A204.1 (cell line): ENCODE measurements around the gene TRPC1.
"Not testable (repeated sequence)": the region's sequence is repeated elsewhere in the genome, so short reads cannot be mapped to it uniquely, and the experiment has no call there.

ENCODE experiments used
- FAIRE-seq: peaks from 2 replicates; lab custom pipeline; 2012; peaks lifted over from hg19 to GRCh38; lab: Jason Lieb, UNC

Gene TRPC1

DNA sequence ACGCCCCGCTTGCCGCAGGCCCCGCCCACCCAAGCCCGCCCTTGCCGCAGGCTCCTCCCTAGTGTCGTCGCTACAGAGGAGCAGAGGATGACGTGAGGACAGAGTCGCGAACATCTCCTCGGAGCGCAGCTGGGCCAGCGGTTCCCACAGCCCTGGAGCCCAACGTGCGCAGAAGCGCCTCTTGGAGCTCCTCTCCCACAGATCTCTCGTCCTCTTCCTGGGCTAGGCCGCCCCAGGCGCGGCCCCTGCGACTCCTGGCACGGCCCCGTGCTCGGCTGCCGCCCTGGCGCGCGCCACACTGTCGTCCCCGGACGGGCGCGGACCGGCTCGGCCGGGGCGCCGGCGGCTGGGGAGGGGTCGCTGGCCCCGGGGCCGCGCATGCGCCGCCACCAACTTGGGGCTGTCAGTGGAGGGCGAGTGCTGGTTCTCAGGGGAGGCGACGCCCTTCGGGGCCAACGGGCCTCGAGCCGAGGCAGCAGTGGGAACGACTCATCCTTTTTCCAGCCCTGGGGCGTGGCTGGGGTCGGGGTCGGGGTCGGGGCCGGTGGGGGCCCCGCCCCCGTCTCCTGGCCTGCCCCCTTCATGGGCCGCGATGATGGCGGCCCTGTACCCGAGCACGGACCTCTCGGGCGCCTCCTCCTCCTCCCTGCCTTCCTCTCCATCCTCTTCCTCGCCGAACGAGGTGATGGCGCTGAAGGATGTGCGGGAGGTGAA, at the start of gene TRPC1:
TSS of gene TRPC1 (plus strand) at position 67 of the 714 bp plus-strand sequence. CDS start at position 593, 526 bp downstream.
- no peak for FAIRE-seq

DNA sequence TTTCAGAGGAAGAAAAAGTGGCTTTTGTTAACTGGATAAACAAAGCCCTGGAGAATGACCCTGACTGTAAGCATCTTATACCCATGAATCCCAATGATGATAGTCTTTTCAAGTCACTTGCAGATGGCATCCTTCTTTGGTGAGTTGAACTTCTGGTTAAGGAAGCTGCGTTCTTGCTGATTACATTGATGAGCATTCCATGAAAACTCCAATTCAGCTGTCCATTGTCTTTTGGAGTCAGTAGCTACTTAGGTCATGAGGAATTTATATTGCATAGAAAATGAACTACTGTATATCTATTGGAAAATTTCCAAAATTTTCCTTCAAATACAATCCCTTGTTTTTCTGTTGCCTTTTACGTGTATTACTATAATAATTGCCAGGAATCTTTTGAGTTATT, 47.7 kb upstream of the TRPC1 start:
- no peak for FAIRE-seq

DNA sequence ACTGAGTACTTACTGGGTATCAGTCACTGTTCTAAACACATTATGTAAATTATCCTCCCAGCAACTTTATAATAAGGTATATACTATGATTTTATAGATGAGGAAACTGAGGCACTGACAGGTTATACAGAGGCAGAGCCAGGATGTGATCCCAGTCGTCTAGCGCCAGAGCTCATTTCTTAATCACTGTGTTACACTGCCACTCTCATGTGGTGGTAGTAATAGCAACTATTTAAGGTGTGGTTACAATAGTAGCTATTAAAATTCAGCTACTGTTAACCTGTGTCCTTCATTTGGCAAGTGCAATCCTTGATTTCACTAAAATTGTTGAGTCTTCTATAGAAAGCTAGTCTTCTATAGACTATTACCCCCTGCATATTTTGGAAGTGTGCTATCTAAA, 43.1 kb upstream of the TRPC1 start:
- no peak for FAIRE-seq

DNA sequence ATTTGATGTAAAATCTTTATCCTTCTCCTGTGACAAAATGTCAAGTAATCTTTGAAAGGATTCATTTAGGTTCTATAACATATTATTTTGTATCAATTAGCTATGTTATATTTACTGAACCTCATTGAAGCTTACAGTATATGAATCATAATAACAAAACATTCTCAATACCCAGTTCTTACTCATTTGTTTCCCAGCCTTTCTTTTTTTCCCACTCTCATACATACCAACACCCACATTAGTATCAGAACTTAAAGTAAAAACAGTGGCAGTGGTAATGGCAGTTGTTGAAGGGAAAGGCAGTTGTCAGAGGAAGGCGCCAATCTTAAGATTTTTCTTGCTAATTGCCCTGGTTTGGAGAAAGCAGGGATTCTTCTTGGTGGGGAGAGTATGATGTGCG, 33.2 kb upstream of the TRPC1 start:
- FAIRE-seq, result no peak

DNA sequence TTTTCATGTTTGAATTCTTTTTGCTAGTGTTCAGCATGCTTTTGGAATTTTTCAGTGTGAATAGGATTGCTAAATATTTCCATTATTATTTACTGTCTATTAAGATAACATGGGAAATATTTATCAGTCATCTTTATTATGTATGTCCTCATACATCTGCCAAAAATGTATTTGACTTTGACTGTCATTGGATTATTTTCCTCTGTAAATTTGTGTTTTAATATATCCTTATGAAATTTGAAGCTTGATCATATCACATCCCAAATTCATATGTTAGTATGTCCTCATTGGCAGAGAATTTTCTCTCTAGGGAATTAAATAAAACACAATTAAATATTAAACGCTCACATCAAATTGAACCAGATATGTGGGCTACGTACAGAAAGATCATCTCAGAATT, 32.3 kb upstream of the TRPC1 start:
- no peak for FAIRE-seq

DNA sequence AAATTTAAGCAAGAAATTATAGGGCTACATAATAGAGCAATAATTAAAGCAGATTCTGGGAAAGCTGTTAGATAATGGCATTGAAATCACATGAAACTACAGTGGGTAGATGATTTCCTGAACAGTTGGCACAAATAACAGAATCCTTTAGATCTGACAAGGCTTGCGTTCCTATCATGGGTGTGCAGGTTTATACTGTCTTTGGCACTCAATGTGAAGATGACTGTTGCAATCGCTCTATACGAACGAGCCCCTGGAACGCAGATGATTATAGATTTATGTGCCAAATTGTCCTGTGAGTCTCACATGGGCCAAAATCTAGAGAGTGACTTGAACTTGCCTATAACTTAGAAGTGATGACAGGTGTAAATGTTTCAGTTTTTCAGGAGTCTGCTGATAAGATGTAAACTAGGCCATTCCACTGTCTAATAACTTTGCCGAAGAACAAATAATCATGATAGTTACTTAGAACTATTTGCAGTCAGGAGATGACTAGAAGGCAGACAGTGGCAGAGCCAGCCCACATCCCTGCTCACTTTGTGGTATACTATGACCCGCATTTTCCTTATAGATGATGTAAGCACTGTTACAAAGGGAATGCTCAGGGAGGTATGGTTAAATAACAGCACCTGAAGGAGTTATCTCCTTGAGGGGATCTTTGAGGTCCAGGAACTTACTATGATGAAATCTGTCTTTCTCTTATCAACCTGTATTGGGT, 30.5 kb upstream of the TRPC1 start:
- FAIRE-seq, result no peak

DNA sequence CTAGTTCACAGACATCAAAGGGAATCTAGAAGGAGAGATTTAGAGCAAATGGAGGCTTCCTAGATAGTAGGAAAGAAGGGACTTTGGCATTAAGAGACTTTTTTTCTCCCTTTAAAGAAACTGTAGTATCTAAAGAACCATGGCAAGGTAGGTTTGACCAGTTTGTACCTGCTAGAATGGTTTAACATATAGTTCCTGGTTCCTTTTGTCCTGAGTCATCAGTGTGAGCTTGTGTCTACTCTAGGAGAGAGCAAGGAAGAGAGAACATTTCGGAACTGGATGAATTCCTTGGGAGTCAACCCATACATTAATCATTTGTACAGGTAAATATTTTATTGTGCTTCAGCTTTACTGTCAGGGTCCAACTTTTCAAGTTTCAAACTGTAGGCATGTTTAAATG, 29.6 kb upstream of the TRPC1 start:
- no peak for FAIRE-seq

DNA sequence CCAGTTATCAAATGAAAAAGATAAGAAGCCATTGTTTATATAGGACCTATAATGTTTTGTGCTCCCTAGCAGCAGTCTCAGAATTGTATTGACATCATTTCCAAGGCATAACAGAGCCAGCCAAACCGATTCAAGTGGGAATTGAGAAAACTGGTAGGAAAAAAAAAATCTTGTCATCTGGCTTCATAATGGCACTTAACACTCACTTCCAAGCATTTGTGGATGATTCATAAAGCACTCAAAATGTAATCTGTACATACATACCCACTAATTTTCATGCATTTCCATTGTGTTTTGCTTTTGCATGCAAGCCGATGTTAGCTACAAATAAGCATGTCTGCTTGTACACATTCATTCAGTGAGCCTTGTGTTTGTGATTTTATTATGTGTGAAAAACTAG, 18.6 kb upstream of the TRPC1 start:
- no peak for FAIRE-seq

DNA sequence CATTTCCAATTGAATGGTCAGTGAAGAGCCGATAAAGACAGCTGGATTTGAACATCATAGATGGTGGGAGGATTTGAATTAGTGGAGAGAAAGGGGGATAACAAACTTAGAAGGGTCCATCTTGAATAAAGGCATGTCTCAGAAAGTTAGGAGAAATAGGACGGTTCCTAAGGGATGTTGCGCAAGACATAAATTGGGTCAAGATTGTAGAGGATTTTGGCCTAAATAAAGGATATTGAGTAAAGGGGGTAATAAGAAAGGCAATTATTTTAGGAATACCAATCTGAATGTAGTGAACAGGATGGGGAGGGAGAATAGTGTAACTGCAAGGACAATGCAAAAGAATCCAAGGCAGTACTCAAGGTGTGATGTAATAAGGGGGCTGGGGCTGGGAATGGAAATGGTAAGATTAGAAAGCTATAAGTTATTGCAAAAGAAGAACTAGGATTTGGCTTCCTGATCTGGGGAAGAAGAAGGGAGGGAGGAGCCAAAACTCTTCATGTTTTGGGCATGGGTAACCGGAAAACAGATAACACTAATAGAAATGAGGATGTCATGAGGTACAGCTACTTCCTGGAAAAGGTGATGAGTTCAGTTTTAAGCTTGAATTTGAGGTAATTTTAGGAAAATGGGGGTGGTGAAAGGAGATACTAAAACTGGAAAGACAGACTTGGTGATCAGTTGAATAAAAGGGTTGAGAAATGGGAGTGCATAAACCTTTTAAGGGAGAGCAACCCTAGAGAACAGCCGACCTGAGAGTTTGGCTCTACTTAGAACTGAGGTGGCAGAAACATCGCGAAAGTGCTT, 17.3 kb upstream of the TRPC1 start:
- no peak for FAIRE-seq

DNA sequence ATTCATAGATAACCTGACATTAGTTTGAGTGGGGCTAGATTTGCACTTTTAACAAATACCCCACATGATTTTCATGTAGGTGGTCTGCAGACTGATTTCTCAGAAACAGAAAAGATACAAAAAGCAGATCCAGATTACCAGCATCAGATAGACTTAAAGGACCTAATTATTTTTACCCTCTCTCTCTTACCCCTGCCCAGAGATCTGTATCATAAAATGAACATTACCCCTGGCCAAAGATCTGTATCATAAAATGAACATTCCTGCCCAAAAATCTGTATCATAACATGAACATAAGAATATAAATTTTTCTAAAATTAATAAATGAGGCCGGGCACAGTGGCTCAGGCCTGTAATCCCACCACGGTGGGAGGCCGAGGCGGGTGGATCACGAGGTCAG, 14.6 kb upstream of the TRPC1 start:
- FAIRE-seq, result no peak

DNA sequence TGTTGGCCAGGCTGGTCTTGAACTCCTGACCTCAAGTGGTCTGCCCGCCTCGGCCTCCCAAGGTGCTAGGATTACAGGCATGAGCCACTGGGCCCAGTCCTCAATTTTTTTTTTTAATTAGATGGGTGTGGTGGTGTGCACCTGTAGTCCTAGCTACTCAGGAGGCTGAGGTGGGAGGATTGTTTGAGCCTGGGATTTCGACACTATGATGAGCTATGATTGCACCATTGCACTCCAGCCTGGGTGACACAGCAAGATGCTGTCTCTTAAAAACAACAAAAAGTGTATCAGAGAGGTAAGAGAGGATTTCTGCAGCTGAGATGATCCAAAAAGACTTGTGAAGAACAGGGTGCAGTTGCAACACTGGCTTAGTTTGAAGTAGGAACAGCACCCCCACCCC, 9.0 kb upstream of the TRPC1 start:
- not testable (repeated sequence) for FAIRE-seq

DNA sequence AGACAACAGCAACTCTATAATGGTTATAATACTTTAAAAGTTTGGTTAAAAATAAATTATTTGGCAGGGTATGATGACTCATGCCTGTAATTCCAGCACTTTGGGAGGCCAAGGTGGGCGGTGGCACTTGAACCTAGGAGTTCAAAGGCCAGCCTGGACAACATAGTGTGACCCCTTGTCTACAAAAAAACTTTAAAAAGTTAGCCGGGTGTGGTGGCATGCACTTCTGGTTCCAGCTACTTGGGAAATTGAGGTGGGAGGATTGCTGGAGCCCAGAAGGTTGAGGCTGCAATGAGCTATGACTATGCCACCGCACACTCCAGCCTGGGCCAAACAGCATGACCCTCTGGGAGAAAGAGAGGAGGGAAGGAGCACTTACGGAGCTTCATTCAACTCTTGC, 7.7 kb upstream of the TRPC1 start:
- no peak for FAIRE-seq

DNA sequence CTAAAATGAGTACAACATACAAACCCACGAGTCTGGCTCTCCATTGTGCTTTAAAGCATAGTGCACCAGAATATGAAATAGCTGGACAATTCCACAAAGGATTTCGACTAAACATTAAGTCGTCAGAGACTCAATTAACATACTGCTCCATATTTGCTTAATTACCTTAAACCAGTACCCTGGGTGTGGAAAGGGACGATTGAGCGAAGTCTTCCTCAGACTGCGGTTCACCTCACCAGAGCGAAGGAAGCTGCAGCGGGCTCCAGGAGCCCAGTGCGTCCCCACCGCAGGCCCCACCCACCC, 218 bp upstream of the TRPC1 start:
- no peak for FAIRE-seq

DNA sequence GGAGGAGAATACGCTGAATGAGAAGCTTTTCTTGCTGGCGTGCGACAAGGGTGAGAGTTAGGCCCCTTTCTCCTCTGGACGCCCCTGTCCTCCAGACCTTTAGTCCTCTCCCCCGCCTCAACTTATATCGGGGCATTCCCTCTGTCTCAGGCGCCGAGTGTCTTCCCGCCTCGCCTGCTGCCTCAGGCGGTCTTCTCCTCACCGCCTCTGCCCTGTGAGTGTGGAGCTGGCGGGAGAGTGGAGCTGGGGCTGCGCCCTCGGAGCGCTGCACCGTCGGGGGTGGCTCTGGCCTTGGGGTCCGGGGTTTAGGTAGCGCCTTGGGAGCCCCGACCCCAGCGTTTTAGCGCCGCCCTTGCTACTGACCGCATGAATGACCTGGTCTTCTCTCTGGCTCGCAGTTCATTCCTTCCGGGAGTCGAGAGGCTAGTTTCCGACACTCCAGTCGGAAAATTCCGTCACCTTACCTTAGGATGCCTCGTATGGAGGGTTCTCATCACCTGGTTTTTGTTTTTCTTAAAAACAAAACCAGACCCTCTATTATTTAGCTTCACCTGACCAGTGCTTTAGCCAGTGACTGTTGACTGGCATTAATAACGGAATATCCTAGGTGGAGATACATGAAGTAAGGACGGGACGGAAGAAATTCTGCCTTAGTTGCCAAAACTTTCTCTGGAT, 985 bp downstream of the TRPC1 start:
- no peak for FAIRE-seq

DNA sequence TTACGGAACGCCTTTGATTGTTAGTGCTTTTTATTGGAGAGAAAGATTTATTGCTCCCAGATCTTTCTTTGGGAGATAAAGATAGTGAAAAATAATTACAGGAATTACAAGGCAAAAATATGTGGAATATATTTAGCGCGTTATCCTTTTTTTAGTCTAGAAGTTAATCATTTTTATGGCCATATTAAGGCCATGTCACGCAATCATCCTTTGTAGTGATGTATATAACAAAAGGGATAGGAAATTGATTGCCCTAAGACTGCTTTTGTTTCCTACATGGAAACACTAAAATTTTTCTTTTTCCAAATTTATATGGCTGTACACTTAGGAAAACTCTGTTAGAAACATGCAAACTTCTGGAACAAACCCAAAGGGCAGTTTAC, 1.5 kb downstream of the TRPC1 start:
- FAIRE-seq, result no peak

DNA sequence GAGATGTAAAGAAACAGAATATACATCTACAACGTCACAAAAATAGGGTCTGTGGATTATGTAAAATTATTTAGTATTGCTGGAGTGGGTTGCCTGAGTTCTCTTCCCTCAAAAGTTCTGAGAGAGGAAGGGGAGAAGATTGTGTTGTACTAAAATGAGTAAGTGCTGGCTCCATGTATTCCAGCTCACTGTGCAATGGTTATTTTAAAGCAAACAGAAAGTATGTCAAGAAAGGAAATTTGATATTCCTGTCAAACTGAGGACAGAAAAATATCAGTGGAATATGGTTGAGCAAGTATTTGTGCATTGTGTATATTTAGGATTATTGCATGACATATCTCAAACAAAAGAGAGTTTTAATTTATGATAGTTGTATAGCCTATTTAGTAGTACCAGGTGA, 2.2 kb downstream of the TRPC1 start:
- no peak for FAIRE-seq

DNA sequence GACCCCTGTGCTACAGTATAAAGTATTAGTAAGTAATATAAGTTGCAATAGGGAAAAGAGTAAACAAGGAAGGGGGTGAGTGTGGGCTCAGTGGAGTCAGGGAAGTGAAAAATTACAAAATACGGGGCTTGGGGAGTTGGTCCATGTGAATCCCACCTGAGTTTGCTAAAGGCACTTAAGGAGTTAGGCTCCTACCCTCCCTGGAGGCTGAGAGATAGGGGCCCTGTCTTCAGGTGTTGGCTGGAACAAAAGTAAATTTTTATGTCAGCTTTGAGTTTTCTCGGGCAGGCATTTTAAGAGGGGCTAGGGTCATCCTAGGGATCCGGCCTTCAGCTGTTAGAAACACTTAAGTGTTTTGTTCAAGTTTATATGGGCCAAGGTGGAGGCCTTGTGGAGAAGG, 8.2 kb downstream of the TRPC1 start:
- FAIRE-seq, result no peak

DNA sequence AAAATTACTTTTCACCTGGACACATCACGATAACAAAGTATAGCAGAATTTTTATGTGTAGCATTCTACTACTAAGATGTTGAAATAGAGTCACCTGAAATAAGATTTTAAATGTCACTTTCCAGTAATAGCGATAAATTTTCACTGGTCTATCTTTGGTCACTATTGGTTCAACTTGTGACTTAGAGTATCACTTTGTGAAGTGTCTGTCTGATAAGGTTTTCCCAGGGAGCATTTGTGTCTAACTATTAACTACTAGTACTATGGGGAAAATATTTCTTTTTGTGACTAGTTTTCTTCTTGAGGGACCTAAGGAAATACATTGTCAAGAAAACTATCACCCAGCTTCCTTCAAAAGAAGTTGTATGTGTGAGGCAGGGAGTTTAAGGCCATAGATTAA, 11.0 kb downstream of the TRPC1 start:
- FAIRE-seq, result no peak

DNA sequence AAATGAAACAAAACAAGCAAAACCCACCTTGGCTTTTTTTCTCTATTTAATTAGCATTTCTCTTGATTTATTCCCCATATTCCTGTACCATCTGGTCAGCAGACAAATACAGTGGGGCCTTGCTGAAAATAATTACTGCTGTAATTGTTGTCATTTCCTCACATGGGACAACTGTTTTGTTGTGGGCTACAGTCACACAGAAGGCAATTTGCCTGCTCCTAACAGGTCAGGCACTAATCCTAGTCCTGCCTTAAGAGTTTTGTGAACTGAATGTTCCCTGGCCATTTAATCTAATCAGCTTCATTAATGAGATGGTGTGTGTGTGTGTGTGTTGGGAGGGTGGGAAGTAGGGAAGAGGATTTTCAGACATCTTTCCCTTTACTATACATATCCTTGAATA, 11.6 kb downstream of the TRPC1 start:
- FAIRE-seq, result no peak

DNA sequence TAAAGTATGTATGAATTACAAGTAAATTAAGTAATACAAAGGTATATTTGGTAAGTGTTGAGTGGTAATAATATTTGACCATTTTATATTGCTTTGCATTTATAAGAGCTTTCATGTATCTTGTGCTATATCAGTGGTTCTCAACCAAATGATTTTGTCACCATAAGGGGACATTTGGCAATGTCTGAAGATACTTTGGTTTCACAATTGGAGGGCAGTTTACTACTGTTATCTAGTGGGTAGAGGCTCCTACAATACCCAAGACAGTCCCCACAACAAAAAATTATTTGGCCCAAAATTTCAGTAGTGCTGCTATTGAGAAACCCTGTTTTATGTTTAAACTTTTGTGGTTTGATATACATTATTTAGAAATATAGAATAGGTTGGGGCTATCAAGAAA, 14.6 kb downstream of the TRPC1 start:
- FAIRE-seq, result no peak

DNA sequence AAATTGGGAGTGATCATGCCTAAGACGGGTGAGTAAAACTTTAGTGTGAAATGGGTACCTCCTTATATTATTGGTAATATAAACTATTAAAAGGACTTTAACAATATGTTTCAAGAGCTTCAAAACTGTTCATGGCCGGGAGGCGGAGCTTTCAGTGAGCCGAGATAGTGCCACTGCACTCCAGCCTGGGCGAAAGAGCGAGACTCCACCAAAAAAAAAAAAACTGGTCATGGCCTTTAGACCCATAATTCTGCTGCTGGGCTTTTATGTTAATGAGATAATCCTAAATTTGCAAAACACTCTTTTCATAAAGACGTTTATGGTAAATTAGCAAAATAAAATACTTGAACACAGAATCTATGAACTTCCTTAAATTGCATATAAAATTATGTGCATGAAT, 22.8 kb downstream of the TRPC1 start:
- no peak for FAIRE-seq

DNA sequence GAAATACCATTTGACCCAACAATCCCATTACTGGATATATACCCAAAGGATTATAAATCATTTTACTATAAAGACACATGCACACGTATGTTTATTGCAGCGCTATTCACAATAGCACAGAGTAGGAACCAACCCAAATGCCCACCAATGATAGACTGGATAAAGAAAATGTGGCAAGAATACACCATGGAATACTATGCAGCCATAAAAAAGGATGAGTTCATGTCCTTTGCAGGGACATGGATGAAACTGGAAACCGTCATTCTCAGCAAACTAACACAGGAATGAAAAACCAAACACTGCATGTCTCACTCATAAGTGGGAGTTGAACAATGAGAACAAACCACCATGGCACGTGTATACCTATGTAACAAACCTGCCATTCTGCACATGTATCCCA, 26.7 kb downstream of the TRPC1 start:
- FAIRE-seq, result not testable (repeated sequence)

DNA sequence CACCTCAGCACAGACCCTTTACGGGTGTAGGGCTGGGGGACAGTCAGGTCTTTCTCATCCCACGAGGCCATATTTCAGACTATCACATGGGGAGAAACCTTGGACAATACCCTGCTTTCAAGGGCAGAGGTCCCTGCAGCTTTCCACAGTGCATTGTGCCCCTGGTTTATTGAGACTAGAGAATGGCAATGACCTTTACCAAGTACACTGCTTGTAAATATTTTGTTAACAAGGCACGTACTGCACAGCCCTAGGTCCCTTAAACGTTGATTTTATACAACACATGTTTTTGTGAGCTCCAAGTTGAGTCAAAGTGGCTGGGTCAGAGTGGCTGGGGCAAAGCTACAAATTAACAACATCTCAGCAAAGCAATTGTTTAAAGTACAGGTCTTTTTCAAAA, 28.8 kb downstream of the TRPC1 start:
- not testable (repeated sequence) for FAIRE-seq
